Thyroid gland (tissue), 4 donors: ENCODE data around the gene EXOC3L1.

Source experiments
- POLR2A ChIP-seq, 2 donors: fragments of 450-650 bp; IDR thresholded peaks; one replicate each; pipeline ENCODE4 v1.6.1; 2017; ENCODE audit warnings: antibody characterized with exemption in 2 of 2, mild to moderate bottlenecking in 2 of 2, moderate library complexity in 1 of 2
- TF ChIP-seq, protein P1 (sequence below), 6 experiments: fragments of 200-600 bp in 3 of 6; fragments of 450-650 bp in 3 of 6; sonication (generic) in 3 of 6; IDR thresholded peaks; one replicate each; pipeline ENCODE4 v1.5.1; 2016 to 2019; ENCODE audit warnings: antibody characterized with exemption in 6 of 6, mild to moderate bottlenecking in 2 of 6, inconsistent platforms in 1 of 6, moderate library complexity in 1 of 6

DNA sequence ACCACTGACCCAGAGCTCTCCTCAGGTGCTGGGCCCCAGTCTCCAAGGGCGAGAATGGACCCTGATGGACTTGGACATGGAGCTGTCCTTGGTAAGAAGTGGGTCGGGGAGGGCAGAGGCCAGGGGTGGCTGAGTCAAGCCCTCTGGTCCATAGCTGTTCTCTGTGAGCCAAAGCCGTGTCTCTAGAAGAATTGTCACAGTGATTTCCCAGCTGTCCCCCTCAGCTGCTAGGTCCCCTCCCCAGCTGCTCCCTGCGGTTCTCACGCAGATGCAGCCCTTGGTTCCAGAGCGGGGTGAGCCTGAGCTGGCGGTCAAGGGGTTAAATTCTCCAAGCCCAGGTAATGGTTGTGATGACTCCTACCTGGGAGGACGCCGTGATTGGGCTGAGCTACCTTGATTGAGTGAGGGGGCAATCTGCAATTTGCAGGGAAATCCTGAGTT lies 20.9 kb downstream of the EXOC3L1 start:
- TF ChIP-seq, protein P1, sequence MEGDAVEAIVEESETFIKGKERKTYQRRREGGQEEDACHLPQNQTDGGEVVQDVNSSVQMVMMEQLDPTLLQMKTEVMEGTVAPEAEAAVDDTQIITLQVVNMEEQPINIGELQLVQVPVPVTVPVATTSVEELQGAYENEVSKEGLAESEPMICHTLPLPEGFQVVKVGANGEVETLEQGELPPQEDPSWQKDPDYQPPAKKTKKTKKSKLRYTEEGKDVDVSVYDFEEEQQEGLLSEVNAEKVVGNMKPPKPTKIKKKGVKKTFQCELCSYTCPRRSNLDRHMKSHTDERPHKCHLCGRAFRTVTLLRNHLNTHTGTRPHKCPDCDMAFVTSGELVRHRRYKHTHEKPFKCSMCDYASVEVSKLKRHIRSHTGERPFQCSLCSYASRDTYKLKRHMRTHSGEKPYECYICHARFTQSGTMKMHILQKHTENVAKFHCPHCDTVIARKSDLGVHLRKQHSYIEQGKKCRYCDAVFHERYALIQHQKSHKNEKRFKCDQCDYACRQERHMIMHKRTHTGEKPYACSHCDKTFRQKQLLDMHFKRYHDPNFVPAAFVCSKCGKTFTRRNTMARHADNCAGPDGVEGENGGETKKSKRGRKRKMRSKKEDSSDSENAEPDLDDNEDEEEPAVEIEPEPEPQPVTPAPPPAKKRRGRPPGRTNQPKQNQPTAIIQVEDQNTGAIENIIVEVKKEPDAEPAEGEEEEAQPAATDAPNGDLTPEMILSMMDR (IDR thresholded peaks at IDR 0.05): no peak
- no peak for TF ChIP-seq POLR2A (IDR thresholded peaks at IDR 0.05)
